H9 (cell line): ENCODE measurements around the gene ELOA. TPM values are rescaled to one million over a fixed set of nuclear protein-coding genes. Genes with fewer than 3 reads are reported as not detected.

Experiments
- DNase-seq: peaks from one replicate; pipeline ENCODE4 v3.0.0-alpha.2; 2017
- H2AFZ ChIP-seq: one replicate; pipeline ENCODE4 v1.6.1; 2013; ENCODE audit warnings: mild to moderate bottlenecking, low read length, control low read depth, moderate library complexity
- H2AK5ac ChIP-seq: 2 replicates; pipeline ENCODE4 v1.6.1; 2013; ENCODE audit warnings: low read length, control low read depth, mixed read lengths; ENCODE audit not compliant: insufficient read length
- H2BK120ac ChIP-seq: one replicate; pipeline ENCODE4 v1.6.1; 2013; ENCODE audit warnings: low read depth, mild to moderate bottlenecking, low read length, control low read depth, inconsistent platforms; ENCODE audit not compliant: poor library complexity, severe bottlenecking
- H2BK12ac ChIP-seq: 2 replicates; pipeline ENCODE4 v1.6.1; 2013; ENCODE audit warnings: low read length, control low read depth, mixed read lengths, low read depth; ENCODE audit not compliant: insufficient read length
- H2BK15ac ChIP-seq: 2 replicates; pipeline ENCODE4 v1.6.1; 2013; ENCODE audit warnings: low read depth, low read length, control low read depth
- H2BK20ac ChIP-seq: one replicate; pipeline ENCODE4 v1.6.1; 2013; ENCODE audit warnings: low read depth, mild to moderate bottlenecking, low read length, control low read depth, inconsistent platforms; ENCODE audit not compliant: poor library complexity, severe bottlenecking
- H2BK5ac ChIP-seq: 2 replicates; pipeline ENCODE4 v1.6.1; 2013; ENCODE audit warnings: low read length, control low read depth, mixed read lengths; ENCODE audit not compliant: insufficient read length
- H3K14ac ChIP-seq: 2 replicates; pipeline ENCODE4 v1.6.1; 2013; ENCODE audit warnings: low read length, control low read depth; ENCODE audit not compliant: insufficient read depth
- H3K18ac ChIP-seq: 2 replicates; pipeline ENCODE4 v1.6.1; 2013; ENCODE audit warnings: low read depth, mild to moderate bottlenecking, mixed read lengths, low read length, control low read depth; ENCODE audit not compliant: insufficient read length
- H3K23ac ChIP-seq: 2 replicates; pipeline ENCODE4 v1.6.1; 2013; ENCODE audit warnings: low read length, control low read depth, mixed read lengths, low read depth; ENCODE audit not compliant: insufficient read length
- H3K23me2 ChIP-seq: 2 replicates; pipeline ENCODE4 v1.6.1; 2013; ENCODE audit warnings: low read depth, mild to moderate bottlenecking, mixed read lengths, low read length, control low read depth; ENCODE audit not compliant: insufficient read length, poor library complexity, severe bottlenecking
- H3K27ac ChIP-seq: 2 replicates; pipeline ENCODE4 v1.5.1; 2013; ENCODE audit warnings: low read length, control low read depth, mixed read lengths, low read depth; ENCODE audit not compliant: insufficient read length
- H3K27me3 ChIP-seq: 2 replicates; pipeline ENCODE4 v1.6.1; 2013; ENCODE audit warnings: low read length, control low read depth, inconsistent platforms; ENCODE audit not compliant: insufficient read depth
- H3K4ac ChIP-seq: 2 replicates; pipeline ENCODE4 v1.6.1; 2013; ENCODE audit warnings: low read depth, mild to moderate bottlenecking, control low read depth, inconsistent platforms, low read length, moderate library complexity
- H3K4me1 ChIP-seq: 2 replicates; pipeline ENCODE4 v1.6.1; 2013; ENCODE audit warnings: low read length, control low read depth, inconsistent platforms; ENCODE audit not compliant: insufficient read depth
- H3K4me2 ChIP-seq: 2 replicates; pipeline ENCODE4 v1.6.1; 2013; ENCODE audit warnings: low read length, control low read depth, mixed read lengths; ENCODE audit not compliant: insufficient read length, insufficient read depth
- H3K56ac ChIP-seq: 2 replicates; pipeline ENCODE4 v1.6.1; 2013; ENCODE audit warnings: low read depth, mild to moderate bottlenecking, mixed read lengths, low read length, control low read depth; ENCODE audit not compliant: insufficient read length
- H3K79me1 ChIP-seq: 2 replicates; pipeline ENCODE4 v1.6.1; 2013; ENCODE audit warnings: low read depth, mild to moderate bottlenecking, moderate library complexity, low read length, control low read depth, inconsistent platforms; ENCODE audit not compliant: insufficient read depth, poor library complexity, severe bottlenecking
- H3K79me2 ChIP-seq: 2 replicates; pipeline ENCODE4 v1.6.1; 2013; ENCODE audit warnings: low read length, control low read depth, inconsistent platforms; ENCODE audit not compliant: insufficient read depth
- H3K9ac ChIP-seq: 2 replicates; pipeline ENCODE4 v1.6.1; 2013; ENCODE audit warnings: low read length, control low read depth, mixed read lengths; ENCODE audit not compliant: insufficient read length; ENCODE audit errors: extremely low read depth
- H3K9me3 ChIP-seq: one replicate; pipeline ENCODE4 v1.6.1; 2013; ENCODE audit warnings: low read depth, low read length, inconsistent platforms; ENCODE audit not compliant: control insufficient read depth
- H3T11ph ChIP-seq: one replicate; pipeline ENCODE4 v1.6.1; 2013; ENCODE audit warnings: mild to moderate bottlenecking, low read length, control low read depth, inconsistent platforms
- H4K20me1 ChIP-seq: one replicate; pipeline ENCODE4 v1.6.1; 2013; ENCODE audit not compliant: control insufficient read depth, insufficient read length, insufficient read depth
- H4K5ac ChIP-seq: 2 replicates; pipeline ENCODE4 v1.6.1; 2013; ENCODE audit warnings: low read depth, mild to moderate bottlenecking, mixed read lengths, low read length, control low read depth; ENCODE audit not compliant: insufficient read length
- H4K8ac ChIP-seq: replicated peaks from 2 replicates; pipeline ENCODE4 v1.6.1; 2013; ENCODE audit warnings: low read length, control low read depth, mixed read lengths, low read depth; ENCODE audit not compliant: insufficient read length
- H4K91ac ChIP-seq: 2 replicates; pipeline ENCODE4 v1.6.1; 2013; ENCODE audit warnings: low read depth, mild to moderate bottlenecking, moderate library complexity, mixed read lengths, low read length, control low read depth; ENCODE audit not compliant: insufficient read length
- H3K27ac Mint-ChIP-seq, 3 experiments: 2 replicates in 2 of 3; 3 replicates in 1 of 3; pipeline ENCODE4 v1.8.0; 2020 to 2021; ENCODE audit warnings: mixed read lengths in 3 of 3, mild to moderate bottlenecking in 1 of 3, moderate library complexity in 1 of 3
- H3K27me3 Mint-ChIP-seq: 2 replicates; pipeline ENCODE4 v1.8.0; 2021; ENCODE audit warnings: low read depth, mild to moderate bottlenecking, moderate library complexity, mixed read lengths
- H3K36me3 Mint-ChIP-seq, 3 experiments: 2 replicates in 2 of 3; 3 replicates in 1 of 3; pipeline ENCODE4 v1.8.0; 2020 to 2021; ENCODE audit warnings: low read depth in 3 of 3, mixed read lengths in 3 of 3; ENCODE audit not compliant: insufficient read depth in 1 of 3
- H3K4me1 Mint-ChIP-seq, 2 experiments: 2 replicates each; pipeline ENCODE4 v1.8.0; 2020; ENCODE audit warnings: mixed read lengths in 2 of 2
- H3K4me3 Mint-ChIP-seq, 2 experiments: 2 replicates in 1 of 2; 3 replicates in 1 of 2; pipeline ENCODE4 v1.8.0; 2020 to 2021; ENCODE audit warnings: mild to moderate bottlenecking in 2 of 2, mixed read lengths in 2 of 2, moderate library complexity in 1 of 2
- H3K9me3 Mint-ChIP-seq, 2 experiments: 2 replicates in 1 of 2; 3 replicates in 1 of 2; pipeline ENCODE4 v1.8.0; 2020; ENCODE audit warnings: mild to moderate bottlenecking in 2 of 2, mixed read lengths in 2 of 2, moderate library complexity in 1 of 2
- CTCF ChIP-seq: fragments of 200-600 bp; sonication (generic); conservative IDR thresholded peaks from 3 replicates; pipeline ENCODE4 v1.8.0; 2021; ENCODE audit warnings: antibody characterized with exemption, mild to moderate bottlenecking
- WGBS: extraction: QIAGEN DNeasy Blood & Tissue Kit; methylation state at CpG from one replicate; pipeline ENCODE4 v1.1.7; 2013; ENCODE audit warnings: missing lambda C conversion rate, low lambda C conversion rate, mixed read lengths; ENCODE audit not compliant: insufficient read length; ENCODE audit errors: extremely low coverage; 5-methylcytosine and 5-hydroxymethylcytosine counted together
- total RNA-seq: library from RNA; stranded (reverse); gene quantifications from 2 replicates; pipeline ENCODE4 v1.2.1, GENCODE V29; 2021

Gene ELOA
- total RNA-seq, 1 experiment from 2014 or later = 66.2 TPM

GRCh38 chr1:23742670-23743286 is 493 bp upstream of the ELOA start:
- Histone ChIP-seq H3K4ac (no peak overlapping the region), H3K79me1 (no peaks in the 10 kb centered on the region), H2BK12ac (no peak overlapping the region), H2AFZ (no peak overlapping the region), H3K14ac (peak overlapping the region; percentile 83), H3T11ph (no peak overlapping the region), H3K79me2 (peaks cover 18% of the 10 kb centered on the region), H2BK120ac (no peak overlapping the region), H3K4me2 (peak overlapping the region; percentile 92), H3K56ac (no peak overlapping the region), H3K27me3 (no peaks in the 10 kb centered on the region), H4K5ac (no peak overlapping the region), H3K9me3 (no peaks in the 10 kb centered on the region), H3K23ac (no peak overlapping the region), H2AK5ac (no peak overlapping the region), H4K91ac (no peak overlapping the region), H3K18ac (no peak overlapping the region), H3K4me1 (no peaks in the 10 kb centered on the region), H2BK20ac (no peak overlapping the region), H3K23me2 (peaks cover 13% of the 10 kb centered on the region), H4K8ac (no peak overlapping the region), H3K27ac (no peak overlapping the region), H4K20me1 (no peaks in the 10 kb centered on the region), H2BK15ac (no peak overlapping the region), H3K9ac (peak overlapping the region; percentile 61), H2BK5ac (no peak overlapping the region)
- no peaks in the 10 kb centered on the region; a peak in 1 of 5 replicates for H3K9me3 Mint-ChIP-seq
- no CpG with 5 or more reads among the region's 28 CpGs for WGBS
- H3K27ac Mint-ChIP-seq = peak overlapping the region in 2 of 3 experiments; percentile 72 to 82; a peak in 5 of 7 replicates
- DNase-seq = peak; percentile 68
- peaks cover 18 to 19% of the 10 kb centered on the region in 2 experiments for H3K4me1 Mint-ChIP-seq
- peaks cover 0 to 13% (median 6%) of the 10 kb centered on the region in 3 experiments; a peak in 5 of 7 replicates for H3K36me3 Mint-ChIP-seq
- H3K27me3 Mint-ChIP-seq = no peaks in the 10 kb centered on the region; the same call in 1 of the 2 replicates
- H3K4me3 Mint-ChIP-seq = peak overlapping the region; percentile 79 to 85
- no peak for TF ChIP-seq CTCF
